Mesothelial cell of epicardium (in vitro differentiated cells): ENCODE measurements around the gene TBX20. TPM values are rescaled to one million over a fixed set of nuclear protein-coding genes. Genes with fewer than 3 reads are reported as not detected.

Experiments used
- DNase-seq, 2 experiments: peaks; one replicate each; pipeline ENCODE4 v3.0.0; 2021; ENCODE audit warnings: low spot score in 2 of 2; ENCODE audit not compliant: unreplicated experiment in 2 of 2
- H3K27ac Mint-ChIP-seq: 2 replicates; pipeline ENCODE4 v1.8.0; 2021; ENCODE audit warnings: mixed read lengths
- H3K27me3 Mint-ChIP-seq: 2 replicates; pipeline ENCODE4 v1.8.0; 2021; ENCODE audit warnings: low read depth, mixed read lengths
- H3K36me3 Mint-ChIP-seq: 2 replicates; pipeline ENCODE4 v1.8.0; 2021; ENCODE audit warnings: mixed read lengths
- H3K4me1 Mint-ChIP-seq: 2 replicates; pipeline ENCODE4 v1.8.0; 2021; ENCODE audit warnings: mixed read lengths
- H3K4me3 Mint-ChIP-seq: 2 replicates; pipeline ENCODE4 v1.8.0; 2021; ENCODE audit warnings: mild to moderate bottlenecking, moderate library complexity, mixed read lengths
- H3K9me3 Mint-ChIP-seq: 2 replicates; pipeline ENCODE4 v1.8.0; 2021; ENCODE audit warnings: mixed read lengths
- total RNA-seq: library from RNA; stranded (reverse); gene quantifications from 3 replicates; pipeline ENCODE4 v1.2.1, GENCODE V29; 2021
- TF ChIP-seq, protein P1 (sequence below): fragments of 200-600 bp; sonication (generic); IDR thresholded peaks from one replicate; pipeline ENCODE4 v1.5.0; 2021; ENCODE audit warnings: antibody characterized with exemption; ENCODE audit not compliant: unreplicated experiment

The TBX20 gene
- total RNA-seq, 1 donor from 2014 or later, result 9.4 TPM

DNA sequence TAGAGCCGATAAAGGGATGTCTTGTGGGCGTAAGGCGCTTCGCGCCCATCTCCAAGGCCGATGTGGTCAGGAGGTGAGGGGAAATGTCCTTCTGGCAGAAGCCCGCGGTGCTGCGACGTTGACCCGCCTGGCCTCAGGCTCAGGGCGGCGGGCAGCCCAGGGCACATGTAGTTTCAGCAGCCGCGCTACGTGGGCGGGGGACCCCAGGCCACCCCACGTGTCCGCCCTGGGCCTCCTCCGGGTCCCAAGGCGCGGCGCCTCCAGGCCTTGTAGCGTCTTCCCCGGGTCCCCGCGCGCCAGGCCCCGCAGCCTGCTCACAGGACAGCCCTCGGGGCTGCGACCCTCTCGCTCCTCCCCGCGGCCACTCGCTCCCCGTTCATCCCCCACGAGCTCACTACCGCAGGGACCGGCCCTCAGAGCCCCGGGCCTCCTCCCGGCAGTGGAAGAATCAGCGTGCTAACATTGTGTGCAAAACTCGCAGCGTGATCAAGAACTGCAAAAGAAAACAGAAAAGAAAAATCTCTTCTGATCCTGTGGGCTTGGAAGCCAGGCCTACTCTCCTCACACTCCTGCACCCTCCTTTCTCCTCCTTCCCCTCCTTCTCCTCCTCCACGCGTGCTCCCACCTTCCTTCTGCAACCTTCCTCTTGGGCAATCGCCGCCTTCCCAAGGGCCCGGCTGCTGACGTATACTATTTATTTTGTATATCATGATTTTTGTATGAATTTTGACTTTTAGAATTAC is 4.4 kb upstream of the TBX20 start:
- Mint-ChIP-seq H3K36me3 (no peaks in the 10 kb centered on the region), H3K27ac (peak overlapping the region; percentile 27), H3K27me3 (peaks cover 98% of the 10 kb centered on the region), H3K4me3 (peak overlapping the region; percentile 56), H3K4me1 (peaks cover 15% of the 10 kb centered on the region), H3K9me3 (no peaks in the 10 kb centered on the region)
- DNase-seq, result no peak
- TF ChIP-seq, protein P1, sequence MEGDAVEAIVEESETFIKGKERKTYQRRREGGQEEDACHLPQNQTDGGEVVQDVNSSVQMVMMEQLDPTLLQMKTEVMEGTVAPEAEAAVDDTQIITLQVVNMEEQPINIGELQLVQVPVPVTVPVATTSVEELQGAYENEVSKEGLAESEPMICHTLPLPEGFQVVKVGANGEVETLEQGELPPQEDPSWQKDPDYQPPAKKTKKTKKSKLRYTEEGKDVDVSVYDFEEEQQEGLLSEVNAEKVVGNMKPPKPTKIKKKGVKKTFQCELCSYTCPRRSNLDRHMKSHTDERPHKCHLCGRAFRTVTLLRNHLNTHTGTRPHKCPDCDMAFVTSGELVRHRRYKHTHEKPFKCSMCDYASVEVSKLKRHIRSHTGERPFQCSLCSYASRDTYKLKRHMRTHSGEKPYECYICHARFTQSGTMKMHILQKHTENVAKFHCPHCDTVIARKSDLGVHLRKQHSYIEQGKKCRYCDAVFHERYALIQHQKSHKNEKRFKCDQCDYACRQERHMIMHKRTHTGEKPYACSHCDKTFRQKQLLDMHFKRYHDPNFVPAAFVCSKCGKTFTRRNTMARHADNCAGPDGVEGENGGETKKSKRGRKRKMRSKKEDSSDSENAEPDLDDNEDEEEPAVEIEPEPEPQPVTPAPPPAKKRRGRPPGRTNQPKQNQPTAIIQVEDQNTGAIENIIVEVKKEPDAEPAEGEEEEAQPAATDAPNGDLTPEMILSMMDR, result no peak

DNA sequence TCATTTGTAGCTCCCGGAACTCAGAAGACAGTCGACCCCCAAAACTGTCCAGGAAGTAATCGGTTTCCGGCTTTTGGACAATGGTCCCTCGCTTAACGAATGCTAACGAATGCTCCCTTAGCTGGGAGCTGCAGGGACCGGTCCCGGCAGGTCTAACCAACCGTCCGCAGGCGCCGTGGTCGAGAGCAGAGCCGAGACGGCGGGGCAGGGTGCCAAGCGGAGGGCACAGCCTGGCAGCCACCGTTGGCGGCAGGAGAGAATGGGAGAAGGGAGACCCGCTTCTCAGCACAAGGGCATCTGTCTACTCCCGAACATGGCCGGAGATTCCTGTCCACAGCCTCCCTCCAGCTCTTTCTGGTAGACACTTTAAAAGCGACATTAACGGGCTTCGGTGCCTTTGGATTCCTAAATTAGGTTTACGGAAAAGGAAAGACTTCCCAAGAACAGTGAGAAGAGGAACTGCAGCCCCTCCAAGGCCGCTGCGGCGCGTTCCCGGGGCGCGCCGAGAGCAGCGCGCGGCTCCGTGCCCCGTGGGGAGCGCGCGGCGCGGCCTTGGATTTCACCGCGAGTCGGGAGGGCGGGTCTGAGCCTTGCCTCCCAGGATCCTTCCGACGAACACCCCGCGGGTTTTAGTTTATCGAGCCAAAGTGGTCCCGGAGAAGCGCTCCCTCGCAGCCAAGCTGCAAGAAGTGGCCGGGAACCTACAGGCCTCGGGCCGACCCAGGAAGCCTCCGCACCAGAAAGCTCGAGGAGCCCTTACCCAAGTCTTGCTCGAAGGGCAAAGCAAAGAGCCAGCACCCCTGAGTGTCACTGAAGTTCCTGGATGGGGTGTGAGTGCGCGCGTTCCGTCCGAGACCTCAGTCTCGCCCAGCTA is 3.6 kb upstream of the TBX20 start:
- TF ChIP-seq, protein P1, result no peak
- peaks cover 98% of the 10 kb centered on the region for H3K27me3 Mint-ChIP-seq
- H3K9me3 Mint-ChIP-seq, result no peaks in the 10 kb centered on the region
- DNase-seq, result no peak
- H3K4me1 Mint-ChIP-seq, result peaks cover 18% of the 10 kb centered on the region
- peak overlapping the region; percentile 9 for H3K27ac Mint-ChIP-seq
- H3K4me3 Mint-ChIP-seq, result peak overlapping the region; percentile 59
- H3K36me3 Mint-ChIP-seq, result no peaks in the 10 kb centered on the region

DNA sequence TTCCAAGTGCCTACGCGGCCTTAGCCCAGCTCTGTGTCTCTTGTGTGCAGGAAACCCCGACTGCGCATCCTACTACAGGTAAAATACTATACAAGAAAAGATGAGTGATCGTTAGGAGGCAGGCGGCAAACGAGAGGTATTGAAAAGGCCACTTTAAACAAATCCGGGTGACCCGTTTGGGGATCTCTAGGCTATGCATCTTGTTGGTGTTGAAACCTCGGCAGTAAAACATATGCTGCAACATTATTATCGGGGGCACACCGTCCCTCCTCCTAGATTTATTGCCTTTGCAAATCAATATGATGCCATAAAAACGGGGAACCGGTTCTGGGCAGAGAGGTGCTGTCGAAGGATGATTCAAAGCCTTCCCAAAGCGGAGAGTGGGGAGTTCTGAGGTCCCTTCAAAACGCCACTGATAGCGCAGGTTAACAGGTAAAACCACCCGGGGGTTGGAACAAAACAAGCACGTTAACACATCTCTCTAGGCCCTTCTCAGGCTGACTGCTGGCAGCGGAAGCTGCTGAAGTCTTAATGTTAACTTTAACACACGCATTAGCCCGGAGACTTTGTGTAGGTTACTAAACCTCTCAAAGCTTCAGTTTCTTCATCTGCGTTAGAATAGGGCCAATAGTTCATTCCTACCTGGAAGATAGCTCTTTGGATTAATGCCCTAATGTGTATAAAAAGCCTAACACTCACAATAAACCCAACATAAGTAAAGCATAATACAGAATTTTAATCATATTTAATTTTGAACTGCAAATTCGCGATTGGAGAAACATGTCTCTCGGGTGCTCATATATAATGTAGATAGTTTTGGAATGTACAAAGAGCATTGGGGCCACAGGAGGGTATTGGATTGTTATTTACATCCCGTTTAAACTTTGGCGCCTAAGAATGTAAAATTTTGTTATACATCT is 2.6 kb upstream of the TBX20 start:
- Mint-ChIP-seq H3K36me3 (no peaks in the 10 kb centered on the region), H3K4me1 (peaks cover 18% of the 10 kb centered on the region), H3K4me3 (no peak overlapping the region), H3K9me3 (no peaks in the 10 kb centered on the region), H3K27ac (no peak overlapping the region), H3K27me3 (peaks cover 98% of the 10 kb centered on the region)
- no peak for DNase-seq
- TF ChIP-seq, protein P1, result no peak

DNA sequence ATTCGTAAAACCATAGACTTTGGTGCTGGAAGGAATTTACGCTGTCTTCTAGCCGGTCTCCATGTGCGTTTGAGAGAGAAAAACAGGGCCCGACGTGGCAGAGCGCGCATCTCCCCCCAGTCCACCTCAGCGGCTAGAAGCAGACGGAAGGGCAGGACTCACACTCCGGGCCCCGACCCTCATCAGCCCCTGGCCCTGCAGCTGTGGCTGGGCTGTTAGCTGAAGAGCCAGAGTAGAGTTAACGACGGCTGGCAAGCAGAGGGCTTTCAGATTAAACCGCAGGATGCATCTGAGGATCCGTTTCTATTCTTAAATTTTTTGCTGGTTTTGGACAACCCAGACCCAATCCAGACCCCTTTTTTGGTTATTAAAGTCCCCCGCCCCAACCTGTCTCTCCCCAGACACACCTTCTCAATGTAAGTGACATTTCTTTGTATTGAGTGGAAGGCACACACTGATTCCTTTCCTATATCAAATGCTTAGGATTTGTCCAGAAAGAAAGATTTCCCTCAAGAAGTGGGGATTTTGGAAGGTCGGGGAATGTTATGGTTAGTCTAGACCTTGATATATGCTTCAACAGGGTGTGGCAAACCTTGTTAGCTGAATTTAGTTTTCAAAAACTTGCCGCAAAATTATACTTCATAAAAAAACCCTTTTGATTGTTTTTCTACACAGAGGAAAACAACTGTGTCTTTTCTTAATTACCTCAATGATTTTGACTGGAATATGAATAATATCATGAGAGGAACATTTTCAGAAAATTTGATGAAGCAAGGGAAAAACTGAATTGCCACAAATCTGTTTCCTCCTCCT is 1.7 kb upstream of the TBX20 start:
- H3K4me3 Mint-ChIP-seq, result no peak overlapping the region
- H3K9me3 Mint-ChIP-seq, result no peaks in the 10 kb centered on the region
- peaks cover 18% of the 10 kb centered on the region for H3K4me1 Mint-ChIP-seq
- H3K27me3 Mint-ChIP-seq, result peaks cover 98% of the 10 kb centered on the region
- TF ChIP-seq, protein P1, result no peak
- H3K36me3 Mint-ChIP-seq, result no peaks in the 10 kb centered on the region
- no peak overlapping the region for H3K27ac Mint-ChIP-seq
- DNase-seq, result no peak
